ENCODE results near the gene CSMD2. TPM values are rescaled to one million over a fixed set of nuclear protein-coding genes. Genes with fewer than 3 reads are reported as not detected.

The CSMD2 gene
- total and polyA plus RNA-seq, 2 of the 8 experiments (the other 6 are each of a cell fraction or from before 2014, with no cell fraction given) = 7.0 to 14.7 TPM

GRCh38 chr1:33932871-33933270 is 232.2 kb downstream of the CSMD2 start:
- Histone ChIP-seq H3K18ac (ENCODE audit: extremely low read depth, low read length) (no peak overlapping the region), H3K9me3 (ENCODE audit: insufficient read depth in 2 of 2, low read depth in 1 of 2, low read length in 1 of 2) (no peaks in the 10 kb centered on the region), H3K23ac (ENCODE audit: insufficient read length) (no peak overlapping the region), H3K27me3 (replicated peaks in 1 of 4; ENCODE audit: control insufficient read depth in 3 of 4, extremely low read depth in 1 of 4, insufficient read depth in 3 of 4, low read length in 3 of 4) (no peaks in the 10 kb centered on the region), H3K9ac (replicated peaks in 1 of 4; ENCODE audit: extremely low read depth in 1 of 4, low read depth in 3 of 4, low read length in 3 of 4) (no peak overlapping the region), H3K56ac (replicated peaks; ENCODE audit: insufficient read length, low read depth, low read length) (no peak overlapping the region), H4K5ac (ENCODE audit: insufficient read length, low read depth, low read length) (no peak overlapping the region), H2BK120ac (replicated peaks; ENCODE audit: low read depth, low read length) (no peak overlapping the region), H2AK5ac (ENCODE audit: low read depth, low read length) (no peak overlapping the region), H3K79me2 (ENCODE audit: control insufficient read depth in 1 of 2, insufficient read depth in 2 of 2, low read length in 2 of 2) (no peaks in the 10 kb centered on the region), H2BK15ac (ENCODE audit: low read length) (no peak overlapping the region), H4K91ac (replicated peaks; ENCODE audit: insufficient read length, low read length) (no peak overlapping the region), H3K4ac (replicated peaks; ENCODE audit: insufficient read length, low read depth, low read length) (no peak overlapping the region), H4K8ac (ENCODE audit: extremely low read depth, insufficient read depth, low read length) (no peak overlapping the region), H2BK12ac (ENCODE audit: low read depth, low read length) (no peak overlapping the region), H2AFZ (ENCODE audit: low read length) (no peak overlapping the region), H2BK20ac (ENCODE audit: low read length) (no peak overlapping the region), H3K23me2 (ENCODE audit: low read depth, low read length) (no peaks in the 10 kb centered on the region), H3K36me3 (ENCODE audit: control insufficient read depth in 2 of 4, insufficient read depth in 4 of 4, low read length in 3 of 4) (no peaks in the 10 kb centered on the region; a peak in 1 of 8 replicates), H2BK5ac (ENCODE audit: low read depth, low read length) (no peak overlapping the region), H4K20me1 (replicated peaks in 1 of 2; ENCODE audit: control insufficient read depth in 1 of 2, insufficient read depth in 2 of 2, low read length in 2 of 2) (peaks cover 0 to 1% of the 10 kb centered on the region in 2 experiments), H3K14ac (ENCODE audit: insufficient read length) (no peak overlapping the region), H3K79me1 (ENCODE audit: low read depth, low read length) (no peaks in the 10 kb centered on the region; the same call in 1 of the 2 replicates), H3K4me1 (replicated peaks in 1 of 4; ENCODE audit: control insufficient read depth in 3 of 4, insufficient read depth in 4 of 4, low read length in 3 of 4) (no peaks in the 10 kb centered on the region), H3K27ac (ENCODE audit: low read depth, low read length) (no peak overlapping the region), H3K4me2 (ENCODE audit: insufficient read depth in 1 of 2, low read depth in 2 of 2, low read length in 2 of 2) (no peak overlapping the region), H3K4me3 (ENCODE audit: extremely low read depth in 1 of 4, insufficient read depth in 2 of 4, low read depth in 3 of 4, low read length in 4 of 4) (no peak overlapping the region)
- no peak for DNase-seq (ENCODE audit: low read depth in 1 of 2, low spot score in 2 of 2)
- ChIA-PET CTCF (ENCODE audit: partially characterized antibody) (interaction anchor here (1.2 kb wide), 1 partner anchor 81 kb away, joined by 3 read pairs; no protein-coding TSS in a partner anchor), POLR2A (ENCODE audit: partially characterized antibody) (no interaction called here)
- WGBS, 2 experiments (ENCODE audit: extremely low coverage in 1 of 2, insufficient coverage in 1 of 2, insufficient read length in 1 of 2, insufficient replicate concordance in 2 of 2, low coverage in 1 of 2, low lambda C conversion rate in 2 of 2, missing lambda C conversion rate in 1 of 2) = 84% methylated on average over 3 of the region's 3 CpGs; no CpG with 5 or more reads in 1 of the 2 experiments
- TF ChIP-seq RFX5 (IDR thresholded peaks at IDR 0.05; ENCODE audit: borderline replicate concordance, low read depth, low read length) (no peak), CTBP2 (IDR thresholded peaks at IDR 0.05; ENCODE audit: borderline replicate concordance, insufficient read depth, insufficient read length, low read length) (no peak), BCL11A (IDR thresholded peaks at IDR 0.05; ENCODE audit: low read depth in 2 of 2, low read length in 2 of 2) (no peak), KDM1A (IDR thresholded peaks at IDR 0.05; ENCODE audit: borderline replicate concordance, low read length) (no peak), FOSL1 (IDR thresholded peaks at IDR 0.05; ENCODE audit: insufficient read depth, low read depth, low read length) (no peak), SIN3A (conservative IDR thresholded peaks at IDR 0.05 in 1 of 2, IDR thresholded peaks at IDR 0.05 in 1 of 2; ENCODE audit: low read depth in 1 of 2, low read length in 2 of 2) (no peak), EP300 (IDR thresholded peaks at IDR 0.05; ENCODE audit: borderline replicate concordance in 1 of 2, low read depth in 2 of 2, low read length in 2 of 2) (no peak), HDAC2 (IDR thresholded peaks at IDR 0.05; ENCODE audit: borderline replicate concordance in 1 of 2, low read depth in 2 of 2, low read length in 2 of 2) (no peak), JUND (IDR thresholded peaks at IDR 0.05; ENCODE audit: low read length) (no peak)
- no peak for FAIRE-seq
